ENCODE results near the gene LOXL4.

The LOXL4 gene

DNA sequence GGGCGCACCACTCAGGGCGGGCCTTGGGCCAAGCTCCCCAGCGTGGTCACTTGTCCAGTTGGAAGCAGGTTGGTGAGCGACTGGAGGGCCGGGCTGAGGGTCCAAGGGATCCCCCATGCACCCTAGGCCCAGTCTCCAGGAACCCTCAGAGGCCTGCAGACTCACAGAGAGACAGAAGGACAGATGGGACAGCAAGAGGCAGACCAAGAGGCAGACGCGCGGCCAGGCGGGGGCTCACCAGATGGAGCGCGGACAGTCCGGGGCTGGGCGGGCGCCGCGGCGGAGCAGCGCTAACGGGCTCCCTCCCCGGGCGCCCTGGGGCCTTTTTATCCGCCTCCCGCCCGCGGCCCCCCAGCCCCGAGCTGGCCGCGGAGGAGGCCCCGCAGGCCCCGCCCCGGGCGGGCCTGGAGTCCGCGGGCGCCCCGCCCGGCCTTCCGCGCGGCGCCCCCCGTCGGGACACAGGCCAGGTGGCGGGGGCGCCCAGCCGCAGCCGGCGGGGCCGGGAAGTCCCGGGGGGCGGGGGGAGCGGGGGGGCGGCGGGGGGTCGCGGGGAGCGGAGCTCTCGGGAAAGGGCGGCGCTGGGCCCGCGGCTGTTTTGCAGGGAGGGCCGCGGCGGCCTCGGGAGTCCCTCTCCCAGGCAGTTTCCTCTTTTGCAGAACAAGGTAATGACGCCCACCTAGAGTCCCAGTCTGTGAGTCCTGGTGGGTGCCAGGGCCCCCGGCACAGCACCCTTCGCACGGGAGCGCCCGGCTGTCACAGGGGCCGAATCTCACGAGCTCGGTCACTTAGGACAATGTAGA lies at the start of gene LOXL4:
Gene LOXL4, minus strand, starts transcription at position 301 of the 800 bp plus-strand sequence. CDS start 5,175 bp downstream, outside the sequence.
- DNase-seq = no peak

DNA sequence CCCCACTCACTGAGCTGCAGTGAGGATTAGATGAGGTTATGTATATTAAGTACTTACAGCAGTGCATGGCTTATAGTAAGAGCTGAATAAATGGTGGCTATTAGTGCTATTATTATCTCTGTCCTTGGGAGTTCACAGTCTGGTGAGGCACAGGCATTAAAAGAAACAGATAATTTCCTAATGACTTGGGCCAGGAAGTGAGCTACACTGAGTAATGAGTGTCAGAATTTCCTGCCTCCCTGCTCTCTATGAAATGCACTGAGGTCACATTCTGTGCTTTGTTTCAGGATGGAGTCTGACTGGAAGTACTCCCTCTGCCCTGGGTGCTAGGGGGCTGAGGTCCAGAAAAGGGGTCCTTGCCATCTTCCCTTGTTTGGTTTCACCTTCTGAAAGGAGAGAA lies 48.7 kb upstream of the LOXL4 start:
- DNase-seq = no peak

DNA sequence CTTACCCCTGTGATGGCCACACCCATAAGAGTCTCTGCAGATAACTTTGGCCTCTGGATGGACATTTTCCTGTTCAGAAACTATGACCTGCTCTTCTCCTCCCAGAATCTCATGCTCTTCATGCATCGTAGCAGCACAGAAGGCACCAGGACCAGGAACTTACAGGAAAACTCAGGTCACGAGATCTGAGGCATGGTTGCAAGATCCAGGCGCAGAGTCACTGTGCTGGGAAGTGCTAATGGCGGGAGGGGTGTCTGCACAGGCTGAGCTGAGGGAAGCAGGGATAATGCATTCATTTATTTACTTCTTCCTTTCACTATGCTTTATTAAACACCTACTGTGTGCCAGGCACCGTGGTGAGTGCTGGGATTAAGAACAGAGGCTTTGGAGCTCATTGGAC lies 48.2 kb upstream of the LOXL4 start:
- no peak for DNase-seq

DNA sequence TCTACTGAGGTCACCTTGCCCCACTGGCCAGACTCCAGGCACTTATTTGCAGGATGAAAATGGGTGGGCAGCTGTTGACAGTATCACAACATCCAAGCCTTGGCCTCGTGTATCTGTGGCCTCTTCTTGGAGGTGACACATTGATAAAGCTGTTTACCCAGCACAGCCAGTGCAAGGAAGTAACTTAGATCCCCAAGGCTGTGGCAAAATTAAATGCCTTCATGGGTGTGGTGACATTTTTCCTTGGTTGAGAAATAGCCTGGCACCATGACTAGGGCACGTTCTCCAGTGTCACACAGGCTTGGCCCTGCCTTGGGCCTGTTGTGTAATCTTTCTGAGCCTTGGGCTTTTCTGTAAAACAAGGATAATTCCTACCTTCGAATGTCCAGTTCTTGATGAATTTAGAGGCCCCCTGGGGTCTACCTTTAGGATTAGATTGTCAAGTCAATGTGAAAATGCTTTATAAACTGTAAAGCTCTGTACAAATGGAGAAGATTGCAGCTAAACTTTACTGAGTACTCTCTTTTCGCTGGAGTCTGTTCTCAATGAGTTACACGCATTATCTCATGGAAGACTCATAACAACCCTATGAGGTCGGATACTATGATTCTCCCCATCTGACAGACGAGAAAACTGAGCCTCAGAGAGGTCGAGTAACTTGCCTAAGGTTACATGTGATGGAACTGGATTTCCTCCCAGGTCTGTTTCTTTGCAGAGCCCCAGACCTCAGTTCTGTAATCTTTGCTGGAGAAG lies 46.7 kb upstream of the LOXL4 start:
- no peak for DNase-seq

DNA sequence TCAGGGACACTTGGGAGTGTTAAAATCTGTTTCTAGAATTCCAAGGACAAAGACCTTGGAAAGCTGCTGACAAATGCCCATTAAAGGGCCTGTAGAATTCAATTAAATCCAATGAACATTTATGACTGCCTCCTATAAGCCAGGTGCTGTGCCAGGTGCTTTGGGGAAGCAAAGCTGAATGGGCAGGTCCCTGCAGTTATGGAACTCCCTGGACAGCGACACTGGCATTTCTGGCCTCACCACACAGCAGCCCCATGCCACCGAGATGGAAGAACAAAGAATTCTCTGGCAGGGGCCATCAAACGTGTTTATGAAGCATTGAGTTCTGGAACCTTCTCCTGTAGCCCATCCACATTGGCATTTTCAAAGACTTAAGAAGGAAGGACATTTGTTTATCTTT lies 45.6 kb upstream of the LOXL4 start:
- no peak for DNase-seq

DNA sequence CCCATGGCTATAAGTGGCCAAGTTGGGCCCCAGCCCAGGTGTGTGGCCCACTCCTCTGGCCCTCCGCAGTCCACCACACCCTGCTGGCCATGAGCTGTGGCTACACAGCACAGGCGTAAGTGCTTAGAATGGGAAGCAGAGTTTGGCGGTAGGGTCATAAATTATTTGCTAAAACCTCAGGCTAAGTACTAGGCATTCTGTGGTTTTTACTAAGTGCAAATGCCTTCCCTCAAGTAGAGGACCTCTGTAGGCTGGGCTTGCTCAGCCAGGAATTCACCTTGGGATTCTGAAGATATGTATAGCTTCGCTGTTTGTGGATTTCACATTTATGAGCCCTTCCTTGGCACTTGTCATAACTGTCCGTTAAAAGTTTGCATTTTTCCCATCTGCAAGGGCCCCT lies 44.8 kb upstream of the LOXL4 start:
- no peak for DNase-seq

DNA sequence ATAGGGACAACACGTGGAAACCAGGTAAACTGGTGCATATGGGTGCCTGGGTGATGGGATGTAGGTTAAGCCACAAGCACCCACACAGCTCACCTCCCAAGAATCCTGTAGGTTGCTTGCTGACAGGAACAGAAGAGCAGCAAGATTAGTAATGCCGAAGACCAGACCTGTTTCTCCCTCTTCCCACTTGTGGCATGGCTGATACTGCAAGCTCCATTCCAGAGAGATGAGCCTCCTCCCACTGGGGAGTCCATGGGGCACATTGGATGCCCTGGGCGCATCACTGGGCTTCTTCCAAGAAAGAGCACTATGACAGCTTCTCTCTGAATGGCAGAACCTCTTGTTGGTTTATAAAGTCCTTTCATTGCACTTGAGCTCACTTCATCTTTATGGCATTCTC lies 44.4 kb upstream of the LOXL4 start:
- no peak for DNase-seq

DNA sequence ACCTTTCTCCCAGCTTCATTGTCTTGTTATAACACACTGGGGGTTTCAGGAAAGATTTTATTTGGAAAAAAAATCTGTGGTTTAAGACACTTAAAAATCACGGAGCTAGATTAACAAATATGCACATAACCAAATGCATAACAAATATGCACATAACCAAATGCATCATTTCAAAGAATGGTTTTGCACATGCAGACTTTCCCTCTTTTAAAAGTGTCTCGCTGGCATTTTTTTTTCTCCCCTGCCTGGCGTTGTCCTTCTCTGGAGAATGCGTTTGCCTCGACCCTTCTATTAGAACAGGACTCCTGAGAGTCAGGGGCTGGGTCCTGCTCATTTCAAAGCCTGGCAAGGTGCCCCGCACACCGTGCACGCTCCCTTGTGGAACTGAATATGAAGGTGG lies 42.7 kb upstream of the LOXL4 start:
- no peak for DNase-seq

DNA sequence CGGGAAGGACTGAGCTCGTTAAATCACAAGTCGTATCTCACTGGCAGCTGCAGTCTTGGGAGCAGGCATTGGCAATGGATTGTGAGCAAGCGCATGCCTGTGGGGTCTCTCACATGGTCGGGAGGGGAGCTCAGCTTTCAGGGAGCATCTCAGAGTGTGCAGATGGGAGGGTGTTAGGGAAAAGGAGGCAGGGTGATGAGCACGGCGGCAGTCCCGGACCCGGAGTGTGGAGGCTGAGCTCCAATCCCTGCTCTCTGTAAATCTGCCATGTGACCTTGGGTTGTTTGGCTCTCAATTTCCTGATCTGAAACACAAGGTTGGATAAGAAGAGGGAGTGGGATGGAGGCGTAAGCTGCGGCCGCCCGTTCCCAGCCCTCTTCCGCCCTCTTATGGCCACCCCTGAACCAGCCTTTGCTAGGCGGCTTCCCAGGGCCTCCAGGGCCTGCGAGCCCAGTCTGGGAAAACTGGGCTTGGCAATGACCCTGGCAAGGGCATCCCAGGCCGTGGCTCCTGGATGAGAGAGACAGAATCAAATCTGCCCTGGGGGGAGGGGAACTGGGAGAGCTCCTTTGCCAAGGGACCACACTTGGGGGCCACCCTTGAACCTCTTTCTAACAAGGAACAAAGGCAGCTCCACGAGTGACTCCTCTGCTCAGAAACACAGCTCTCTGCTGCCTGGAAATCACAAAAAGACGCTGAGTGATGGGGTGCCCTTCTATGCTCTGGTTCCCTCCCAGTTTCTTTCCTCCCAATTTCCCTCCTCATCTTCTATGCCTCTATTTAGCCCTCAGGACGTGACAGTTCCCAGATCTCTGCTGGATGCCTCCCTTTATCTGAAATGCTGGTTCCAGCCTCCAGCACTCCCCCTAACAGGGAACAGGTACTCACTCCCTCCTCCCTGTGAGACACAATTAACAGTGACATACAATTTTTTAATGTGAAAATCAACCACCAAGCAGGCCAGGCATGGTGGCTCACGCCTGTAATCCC lies 41.7 kb upstream of the LOXL4 start:
- DNase-seq = no peak

DNA sequence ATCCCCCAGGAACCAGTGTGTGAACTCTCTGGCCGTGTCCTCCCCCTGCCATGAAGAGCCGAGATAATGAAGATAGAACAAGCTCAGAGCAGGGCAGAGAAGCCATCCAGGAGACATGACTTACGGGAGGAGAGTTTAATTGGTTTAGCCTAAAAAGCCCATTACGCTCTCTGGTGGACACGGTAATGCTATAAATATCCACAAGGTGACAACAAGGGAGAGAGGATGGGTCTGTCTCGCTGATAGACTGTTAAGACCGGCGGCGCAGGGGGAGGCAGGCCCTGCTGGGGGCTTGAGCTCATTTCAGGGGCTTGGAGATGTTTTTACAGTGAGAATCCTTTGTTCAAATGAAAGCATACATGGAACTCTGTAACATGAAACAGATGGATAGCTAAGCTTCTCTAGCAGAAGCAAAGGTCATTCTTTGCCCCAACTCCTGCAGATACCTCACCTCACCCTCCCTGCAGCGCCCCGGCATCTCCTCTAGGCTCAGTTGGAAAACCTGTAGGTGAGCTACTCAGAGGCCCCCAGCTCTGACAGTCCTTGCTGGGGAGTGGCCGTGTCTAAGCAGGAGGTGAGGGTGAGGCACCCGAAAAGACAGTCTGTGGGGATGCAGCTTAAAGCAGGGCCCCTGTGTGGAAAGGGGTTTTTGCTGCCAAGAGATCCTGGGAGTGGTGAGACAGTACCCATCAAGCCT lies 40.8 kb upstream of the LOXL4 start:
- no peak for DNase-seq

DNA sequence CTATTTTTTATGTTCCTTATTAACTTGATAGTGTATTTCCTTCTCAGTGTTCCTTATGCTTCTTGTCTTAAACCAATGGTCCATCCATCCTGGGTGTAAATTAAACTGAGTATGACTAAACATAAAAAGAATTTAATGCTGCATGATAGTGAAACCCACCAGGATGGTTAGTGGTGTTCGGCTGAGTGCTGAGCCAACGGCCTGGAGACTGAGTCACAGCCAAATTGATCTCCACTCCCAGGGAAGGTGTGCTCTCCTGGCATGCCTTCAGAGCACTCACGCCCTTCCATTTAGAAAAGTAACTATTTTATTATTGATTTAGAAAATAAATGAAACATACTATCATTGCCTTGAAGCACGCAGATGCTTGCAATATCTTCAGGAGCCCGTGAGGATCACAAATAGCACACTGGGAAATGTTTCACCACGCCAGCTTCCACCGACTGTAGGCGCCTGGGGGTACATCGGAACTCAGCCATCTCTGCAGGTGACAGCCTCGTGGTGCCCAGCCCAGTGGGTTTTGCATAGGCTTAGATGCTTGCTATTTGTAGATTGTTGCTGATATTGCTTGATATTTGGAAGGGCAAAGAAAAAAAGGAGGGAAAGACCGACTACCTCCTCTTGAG lies 40.0 kb upstream of the LOXL4 start:
- DNase-seq = no peak

DNA sequence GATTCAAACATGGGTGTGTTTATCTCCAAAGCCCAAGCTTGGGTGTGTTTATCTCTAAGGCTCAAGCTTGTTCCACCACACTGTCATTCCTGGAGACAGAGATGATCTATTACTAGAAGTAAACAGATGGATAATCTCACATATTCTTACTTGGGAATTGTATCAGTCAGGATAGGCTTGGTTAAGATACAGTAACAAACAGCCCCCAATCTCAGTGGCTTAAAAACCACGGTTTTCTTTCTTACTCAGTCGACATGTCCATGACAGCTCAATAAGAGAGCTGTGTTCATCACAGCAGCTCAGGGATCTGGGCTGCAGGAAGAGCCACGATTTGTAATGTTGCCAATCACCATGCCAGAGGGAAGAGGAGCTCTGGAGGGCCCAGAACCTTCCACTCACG lies 38.5 kb upstream of the LOXL4 start:
- DNase-seq = no peak

DNA sequence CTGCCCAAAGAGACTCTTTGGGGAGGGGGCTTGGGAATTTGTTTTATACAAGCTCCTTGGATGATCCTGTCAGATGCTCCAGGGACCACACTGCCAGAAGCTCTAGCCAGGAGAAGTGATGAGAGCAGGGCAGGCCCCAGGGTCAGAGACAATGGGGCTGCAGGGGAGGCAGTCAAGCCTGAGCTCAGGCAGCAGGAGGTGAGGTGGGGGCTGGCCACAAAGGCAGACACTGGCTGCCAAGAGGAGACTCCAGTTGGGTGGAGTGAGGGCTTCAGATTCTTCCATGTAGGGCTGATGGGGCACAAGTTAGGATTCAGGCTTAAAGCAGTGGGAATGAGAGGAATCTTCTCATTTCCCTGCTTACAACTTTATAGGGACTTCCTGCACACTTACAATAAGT lies 35.6 kb upstream of the LOXL4 start:
- DNase-seq = no peak

DNA sequence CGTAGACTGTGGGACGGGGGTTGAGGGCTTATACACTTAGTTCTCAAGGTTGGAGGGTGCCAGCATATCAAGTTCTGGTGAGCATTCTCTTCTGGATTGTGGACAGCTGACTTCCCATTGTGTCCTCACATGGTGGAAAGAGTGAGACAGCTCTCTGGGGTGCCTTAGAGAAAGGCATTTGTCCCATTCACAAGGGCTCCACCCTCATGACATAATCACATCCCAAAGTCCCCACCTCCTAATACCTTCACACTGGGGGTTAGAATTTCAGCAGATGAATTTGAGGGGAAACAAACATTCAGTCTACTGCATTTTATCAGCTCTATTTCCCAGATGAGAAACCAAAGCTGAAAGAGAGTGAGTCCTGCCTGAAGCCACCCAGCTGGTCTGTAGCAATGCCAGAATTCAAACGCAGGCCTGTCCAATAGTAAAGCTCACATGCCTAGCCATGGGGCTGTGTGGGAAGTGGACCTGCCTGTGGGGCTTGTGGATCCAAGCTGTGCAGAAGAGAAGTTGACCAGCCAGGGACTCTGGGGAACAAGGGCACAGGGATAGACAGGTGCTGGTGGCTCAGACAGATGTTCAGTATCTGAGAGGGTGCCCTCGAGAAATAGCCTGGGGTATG lies 34.9 kb upstream of the LOXL4 start:
- DNase-seq = no peak

DNA sequence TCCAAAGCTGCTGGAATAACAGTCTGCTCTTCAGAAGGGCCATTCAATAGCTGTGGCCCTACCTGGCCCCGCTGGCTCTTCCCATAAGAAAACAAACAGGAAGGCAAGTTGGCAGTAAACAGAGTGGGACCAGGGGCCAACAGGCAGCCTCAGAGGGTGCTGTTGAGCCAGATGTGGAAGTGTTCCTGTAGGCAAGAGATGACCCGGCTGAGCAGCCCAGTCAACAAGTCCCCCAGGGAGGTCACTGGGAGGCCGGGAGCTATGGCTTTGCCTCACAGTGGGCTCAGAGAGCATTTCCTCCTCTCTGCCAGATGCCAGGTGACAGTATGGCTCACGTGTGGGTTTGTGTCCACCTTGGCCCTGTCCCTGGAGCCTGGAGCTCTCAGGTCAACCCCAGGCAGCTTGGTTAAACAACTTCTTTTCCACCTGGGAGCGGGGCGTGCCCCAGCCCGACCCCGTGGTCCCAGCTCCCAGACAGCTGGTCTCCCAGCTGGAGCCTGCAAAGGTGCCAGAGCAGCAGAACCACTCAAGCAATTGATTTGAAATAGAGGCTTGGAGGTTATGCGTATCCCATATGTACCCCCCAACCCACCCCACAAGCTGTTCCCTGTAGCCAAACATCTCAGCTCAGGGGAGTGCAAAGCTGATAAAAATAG lies 33.8 kb upstream of the LOXL4 start:
- DNase-seq = no peak

DNA sequence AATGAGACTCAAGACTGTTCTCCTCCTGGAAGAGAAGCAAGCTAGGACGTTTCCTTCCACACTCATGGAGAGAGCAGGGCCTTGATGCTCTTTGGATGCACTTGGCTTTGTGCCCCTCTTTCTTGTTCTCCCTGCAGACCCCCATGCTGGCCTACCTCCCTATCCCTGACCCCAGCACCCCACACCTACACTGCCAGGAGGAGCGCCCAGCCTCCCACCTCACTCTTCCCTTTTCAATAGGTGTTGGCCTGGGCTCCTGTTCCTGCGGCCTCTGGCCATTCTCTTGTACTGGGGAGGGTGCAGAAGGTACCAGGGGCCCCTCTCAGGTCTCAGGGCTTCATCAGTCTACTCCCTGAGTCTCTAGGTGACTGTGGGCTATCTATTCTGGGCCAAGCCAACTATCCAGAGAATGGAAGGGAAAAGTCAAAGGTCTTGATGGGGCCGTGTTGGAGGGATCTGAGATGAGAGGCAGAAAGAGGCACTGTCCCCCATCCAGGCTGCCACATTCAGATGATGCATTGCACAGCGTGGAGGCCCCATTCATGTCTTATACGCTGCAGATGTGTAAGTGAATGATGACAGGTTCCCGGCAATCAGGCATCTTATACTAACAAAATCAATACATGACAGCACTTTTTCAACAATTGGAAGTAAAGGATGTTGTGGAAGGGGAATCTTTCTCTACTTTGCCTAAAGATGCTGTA lies 32.7 kb upstream of the LOXL4 start:
- no peak for DNase-seq

DNA sequence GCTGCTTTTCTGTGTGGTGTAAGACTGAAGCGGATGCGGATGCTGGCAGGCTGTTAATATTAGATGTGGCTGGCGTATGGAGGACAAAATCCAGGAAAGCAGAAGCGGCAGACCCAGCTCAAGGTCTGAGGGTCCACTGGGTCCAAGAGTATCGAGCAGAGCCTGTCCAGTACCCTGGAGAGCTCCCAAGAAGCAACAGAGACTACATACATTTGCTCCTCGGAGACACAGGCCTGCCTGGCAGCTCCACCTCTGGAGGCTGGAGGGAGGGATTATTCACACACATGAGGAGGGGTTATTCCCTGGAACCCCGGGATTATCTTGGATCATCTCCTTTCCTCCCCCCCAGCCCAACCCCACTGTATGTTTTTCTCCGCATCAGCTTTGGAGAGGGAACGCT lies 31.3 kb upstream of the LOXL4 start:
- no peak for DNase-seq

DNA sequence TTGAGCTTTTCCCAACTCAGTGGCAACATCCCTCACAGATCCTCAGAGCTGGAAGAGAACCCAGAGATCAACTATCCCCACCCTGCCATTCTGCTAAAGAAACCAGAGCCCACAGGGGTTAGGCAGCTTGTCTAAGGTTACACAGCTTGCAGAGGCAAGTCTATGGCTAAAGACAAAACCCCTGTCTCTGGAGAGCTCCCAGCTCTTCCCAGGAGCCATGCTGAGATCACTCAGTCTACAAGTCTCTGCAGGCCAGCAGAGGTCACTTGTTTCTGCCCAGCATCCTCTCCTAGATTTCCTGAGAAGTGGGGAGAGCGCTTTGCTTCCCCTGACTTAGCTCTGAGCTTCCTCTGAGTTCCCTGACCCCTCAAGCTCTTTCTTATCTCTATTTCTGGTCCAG lies 28.5 kb upstream of the LOXL4 start:
- no peak for DNase-seq

DNA sequence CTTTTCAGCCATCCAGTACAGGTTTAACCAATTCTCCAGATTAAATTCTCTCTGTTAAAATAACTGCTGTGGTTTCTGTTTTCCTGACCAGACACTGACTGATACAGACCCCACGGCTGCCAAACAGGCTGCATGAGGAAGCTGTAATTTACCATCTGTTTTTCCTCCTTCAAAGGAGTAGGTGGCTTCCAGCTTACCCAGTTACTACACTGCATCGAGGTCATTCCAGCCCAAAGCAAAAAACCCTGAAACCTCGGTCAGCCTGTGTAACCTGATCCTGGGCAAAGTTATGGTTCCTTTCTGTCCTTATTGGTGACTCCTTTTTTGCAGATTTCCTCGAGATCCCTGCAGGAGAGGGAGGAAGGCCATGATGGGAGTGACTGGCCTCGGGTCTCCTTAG lies 27.9 kb upstream of the LOXL4 start:
- DNase-seq = no peak

DNA sequence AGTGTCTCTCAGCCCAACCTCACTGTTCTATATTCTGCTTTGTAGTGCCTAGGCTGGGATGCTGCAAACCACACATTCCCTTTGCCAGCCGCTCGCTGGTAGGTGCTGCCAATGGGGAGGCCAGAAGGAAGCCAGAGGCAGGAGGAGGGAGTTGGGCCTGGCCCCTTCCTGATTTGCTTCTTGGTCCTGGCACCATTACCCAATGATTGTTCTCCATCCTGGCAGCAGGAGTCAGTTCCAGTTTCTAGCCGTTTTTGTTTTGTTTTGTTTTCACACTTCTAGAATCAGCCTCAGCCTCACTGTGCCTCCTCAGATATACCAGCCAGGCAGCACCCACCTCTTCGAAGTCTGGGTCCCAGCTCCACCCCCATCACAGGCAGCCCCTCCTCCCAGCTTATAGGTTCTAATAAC lies 27.4 kb upstream of the LOXL4 start:
- DNase-seq = no peak

DNA sequence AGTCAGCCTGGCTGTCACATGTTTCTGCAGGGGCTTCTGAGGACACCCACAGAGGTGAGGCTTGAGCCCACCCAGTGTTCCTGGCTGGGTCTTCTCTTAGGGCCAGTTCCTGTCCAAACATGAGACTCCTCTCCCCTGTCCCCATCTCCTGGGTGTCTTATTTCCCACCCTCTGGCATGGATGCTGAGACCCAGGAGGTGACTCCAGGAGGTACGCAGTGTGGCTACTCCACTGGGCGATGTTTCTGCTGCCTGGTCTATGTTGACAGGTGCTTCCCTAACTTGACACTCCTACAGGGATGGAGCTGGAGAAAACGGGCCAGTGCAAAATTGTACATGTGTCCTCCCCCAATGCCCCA lies 26.3 kb upstream of the LOXL4 start:
- no peak for DNase-seq

All from GDM1 (cell line).